H9 (cell line): ENCODE results near the gene SELPLG. TPM values are rescaled to one million over a fixed set of nuclear protein-coding genes. Genes with fewer than 3 reads are reported as not detected.
A peak's percentile ranks its signal among the peaks of the same experiment; 100 is the strongest.

ENCODE experiments used
- DNase-seq: peaks from one replicate; pipeline ENCODE4 v3.0.0-alpha.2; 2017
- H2AFZ ChIP-seq: one replicate; pipeline ENCODE4 v1.6.1; 2013; ENCODE audit warnings: mild to moderate bottlenecking, low read length, control low read depth, moderate library complexity
- H2AK5ac ChIP-seq: 2 replicates; pipeline ENCODE4 v1.6.1; 2013; ENCODE audit warnings: low read length, control low read depth, mixed read lengths; ENCODE audit not compliant: insufficient read length
- H2BK120ac ChIP-seq: one replicate; pipeline ENCODE4 v1.6.1; 2013; ENCODE audit warnings: low read depth, mild to moderate bottlenecking, low read length, control low read depth, inconsistent platforms; ENCODE audit not compliant: poor library complexity, severe bottlenecking
- H2BK12ac ChIP-seq: 2 replicates; pipeline ENCODE4 v1.6.1; 2013; ENCODE audit warnings: low read length, control low read depth, mixed read lengths, low read depth; ENCODE audit not compliant: insufficient read length
- H2BK15ac ChIP-seq: 2 replicates; pipeline ENCODE4 v1.6.1; 2013; ENCODE audit warnings: low read depth, low read length, control low read depth
- H2BK20ac ChIP-seq: one replicate; pipeline ENCODE4 v1.6.1; 2013; ENCODE audit warnings: low read depth, mild to moderate bottlenecking, low read length, control low read depth, inconsistent platforms; ENCODE audit not compliant: poor library complexity, severe bottlenecking
- H2BK5ac ChIP-seq: 2 replicates; pipeline ENCODE4 v1.6.1; 2013; ENCODE audit warnings: low read length, control low read depth, mixed read lengths; ENCODE audit not compliant: insufficient read length
- H3K14ac ChIP-seq: 2 replicates; pipeline ENCODE4 v1.6.1; 2013; ENCODE audit warnings: low read length, control low read depth; ENCODE audit not compliant: insufficient read depth
- H3K18ac ChIP-seq: 2 replicates; pipeline ENCODE4 v1.6.1; 2013; ENCODE audit warnings: low read depth, mild to moderate bottlenecking, mixed read lengths, low read length, control low read depth; ENCODE audit not compliant: insufficient read length
- H3K23ac ChIP-seq: 2 replicates; pipeline ENCODE4 v1.6.1; 2013; ENCODE audit warnings: low read length, control low read depth, mixed read lengths, low read depth; ENCODE audit not compliant: insufficient read length
- H3K23me2 ChIP-seq: 2 replicates; pipeline ENCODE4 v1.6.1; 2013; ENCODE audit warnings: low read depth, mild to moderate bottlenecking, mixed read lengths, low read length, control low read depth; ENCODE audit not compliant: insufficient read length, poor library complexity, severe bottlenecking
- H3K27ac ChIP-seq: 2 replicates; pipeline ENCODE4 v1.5.1; 2013; ENCODE audit warnings: low read length, control low read depth, mixed read lengths, low read depth; ENCODE audit not compliant: insufficient read length
- H3K27me3 ChIP-seq: 2 replicates; pipeline ENCODE4 v1.6.1; 2013; ENCODE audit warnings: low read length, control low read depth, inconsistent platforms; ENCODE audit not compliant: insufficient read depth
- H3K4ac ChIP-seq: 2 replicates; pipeline ENCODE4 v1.6.1; 2013; ENCODE audit warnings: low read depth, mild to moderate bottlenecking, control low read depth, inconsistent platforms, low read length, moderate library complexity
- H3K4me1 ChIP-seq: 2 replicates; pipeline ENCODE4 v1.6.1; 2013; ENCODE audit warnings: low read length, control low read depth, inconsistent platforms; ENCODE audit not compliant: insufficient read depth
- H3K4me2 ChIP-seq: 2 replicates; pipeline ENCODE4 v1.6.1; 2013; ENCODE audit warnings: low read length, control low read depth, mixed read lengths; ENCODE audit not compliant: insufficient read length, insufficient read depth
- H3K56ac ChIP-seq: 2 replicates; pipeline ENCODE4 v1.6.1; 2013; ENCODE audit warnings: low read depth, mild to moderate bottlenecking, mixed read lengths, low read length, control low read depth; ENCODE audit not compliant: insufficient read length
- H3K79me1 ChIP-seq: 2 replicates; pipeline ENCODE4 v1.6.1; 2013; ENCODE audit warnings: low read depth, mild to moderate bottlenecking, moderate library complexity, low read length, control low read depth, inconsistent platforms; ENCODE audit not compliant: insufficient read depth, poor library complexity, severe bottlenecking
- H3K79me2 ChIP-seq: 2 replicates; pipeline ENCODE4 v1.6.1; 2013; ENCODE audit warnings: low read length, control low read depth, inconsistent platforms; ENCODE audit not compliant: insufficient read depth
- H3K9ac ChIP-seq: 2 replicates; pipeline ENCODE4 v1.6.1; 2013; ENCODE audit warnings: low read length, control low read depth, mixed read lengths; ENCODE audit not compliant: insufficient read length; ENCODE audit errors: extremely low read depth
- H3K9me3 ChIP-seq: one replicate; pipeline ENCODE4 v1.6.1; 2013; ENCODE audit warnings: low read depth, low read length, inconsistent platforms; ENCODE audit not compliant: control insufficient read depth
- H3T11ph ChIP-seq: one replicate; pipeline ENCODE4 v1.6.1; 2013; ENCODE audit warnings: mild to moderate bottlenecking, low read length, control low read depth, inconsistent platforms
- H4K20me1 ChIP-seq: one replicate; pipeline ENCODE4 v1.6.1; 2013; ENCODE audit not compliant: control insufficient read depth, insufficient read length, insufficient read depth
- H4K5ac ChIP-seq: 2 replicates; pipeline ENCODE4 v1.6.1; 2013; ENCODE audit warnings: low read depth, mild to moderate bottlenecking, mixed read lengths, low read length, control low read depth; ENCODE audit not compliant: insufficient read length
- H4K8ac ChIP-seq: replicated peaks from 2 replicates; pipeline ENCODE4 v1.6.1; 2013; ENCODE audit warnings: low read length, control low read depth, mixed read lengths, low read depth; ENCODE audit not compliant: insufficient read length
- H4K91ac ChIP-seq: 2 replicates; pipeline ENCODE4 v1.6.1; 2013; ENCODE audit warnings: low read depth, mild to moderate bottlenecking, moderate library complexity, mixed read lengths, low read length, control low read depth; ENCODE audit not compliant: insufficient read length
- H3K27ac Mint-ChIP-seq, 3 experiments: 2 replicates in 2 of 3; 3 replicates in 1 of 3; pipeline ENCODE4 v1.8.0; 2020 to 2021; ENCODE audit warnings: mixed read lengths in 3 of 3, mild to moderate bottlenecking in 1 of 3, moderate library complexity in 1 of 3
- H3K27me3 Mint-ChIP-seq: 2 replicates; pipeline ENCODE4 v1.8.0; 2021; ENCODE audit warnings: low read depth, mild to moderate bottlenecking, moderate library complexity, mixed read lengths
- H3K36me3 Mint-ChIP-seq, 3 experiments: 2 replicates in 2 of 3; 3 replicates in 1 of 3; pipeline ENCODE4 v1.8.0; 2020 to 2021; ENCODE audit warnings: low read depth in 3 of 3, mixed read lengths in 3 of 3; ENCODE audit not compliant: insufficient read depth in 1 of 3
- H3K4me1 Mint-ChIP-seq, 2 experiments: 2 replicates each; pipeline ENCODE4 v1.8.0; 2020; ENCODE audit warnings: mixed read lengths in 2 of 2
- H3K4me3 Mint-ChIP-seq, 2 experiments: 2 replicates in 1 of 2; 3 replicates in 1 of 2; pipeline ENCODE4 v1.8.0; 2020 to 2021; ENCODE audit warnings: mild to moderate bottlenecking in 2 of 2, mixed read lengths in 2 of 2, moderate library complexity in 1 of 2
- H3K9me3 Mint-ChIP-seq, 2 experiments: 2 replicates in 1 of 2; 3 replicates in 1 of 2; pipeline ENCODE4 v1.8.0; 2020; ENCODE audit warnings: mild to moderate bottlenecking in 2 of 2, mixed read lengths in 2 of 2, moderate library complexity in 1 of 2
- CTCF ChIP-seq: fragments of 200-600 bp; sonication (generic); conservative IDR thresholded peaks from 3 replicates; pipeline ENCODE4 v1.8.0; 2021; ENCODE audit warnings: antibody characterized with exemption, mild to moderate bottlenecking
- WGBS: extraction: QIAGEN DNeasy Blood & Tissue Kit; methylation state at CpG from one replicate; pipeline ENCODE4 v1.1.7; 2013; ENCODE audit warnings: missing lambda C conversion rate, low lambda C conversion rate, mixed read lengths; ENCODE audit not compliant: insufficient read length; ENCODE audit errors: extremely low coverage; 5-methylcytosine and 5-hydroxymethylcytosine counted together
- total RNA-seq: library from RNA; stranded (reverse); gene quantifications from 2 replicates; pipeline ENCODE4 v1.2.1, GENCODE V29; 2021

The SELPLG gene
- total RNA-seq, 1 experiment from 2014 or later = 0.15 TPM

- no peak for TF ChIP-seq CTCF
- H2BK120ac ChIP-seq = no peak overlapping the region
- H3K56ac ChIP-seq = no peak overlapping the region
- H3K4ac ChIP-seq = no peak overlapping the region
- H3K27ac ChIP-seq = no peak overlapping the region
- no peak overlapping the region for H4K5ac ChIP-seq
- peak overlapping the region; percentile 41 for H2AK5ac ChIP-seq
- H3K18ac ChIP-seq = no peak overlapping the region
- H2BK12ac ChIP-seq = no peak overlapping the region
- H4K91ac ChIP-seq = no peak overlapping the region
- no CpG with 5 or more reads among the region's 7 CpGs for WGBS
- no peak overlapping the region for H3K4me3 Mint-ChIP-seq
- H3K79me1 ChIP-seq = no peaks in the 10 kb centered on the region
- peak overlapping the region; percentile 56 to 86 (median 59) for H3K27ac Mint-ChIP-seq
- no peaks in the 10 kb centered on the region for H3K9me3 ChIP-seq
- no peaks in the 10 kb centered on the region for H3K23me2 ChIP-seq
- no peaks in the 10 kb centered on the region for H4K20me1 ChIP-seq
- H3T11ph ChIP-seq = no peak overlapping the region
- no peak overlapping the region for H3K23ac ChIP-seq
- no peaks in the 10 kb centered on the region for H3K9me3 Mint-ChIP-seq
- no peak overlapping the region for H3K4me2 ChIP-seq
- H3K4me1 Mint-ChIP-seq = peaks cover 22 to 24% of the 10 kb centered on the region in 2 experiments
- peaks cover 7% of the 10 kb centered on the region for H3K4me1 ChIP-seq
- no peak for DNase-seq
- H3K36me3 Mint-ChIP-seq = peaks cover 3 to 11% (median 4%) of the 10 kb centered on the region in 3 experiments; a peak in 4 of 7 replicates
- H4K8ac ChIP-seq = no peak overlapping the region
- no peak overlapping the region for H2AFZ ChIP-seq
- peak overlapping the region; percentile 49; the same call in 1 of the 2 replicates for H3K14ac ChIP-seq
- H3K79me2 ChIP-seq = no peaks in the 10 kb centered on the region
- H2BK15ac ChIP-seq = no peak overlapping the region
- no peaks in the 10 kb centered on the region for H3K27me3 ChIP-seq
- H3K9ac ChIP-seq = no peak overlapping the region
- H3K27me3 Mint-ChIP-seq = no peaks in the 10 kb centered on the region
- H2BK20ac ChIP-seq = peak overlapping the region; percentile 93
- no peak overlapping the region for H2BK5ac ChIP-seq
These were observed 36.5 kb upstream of the SELPLG start for GRCh38 chr12:108670066-108670631.
